Hematopoietic multipotent progenitor cell treated with erythropoietin and hydrocortisone succinate and interleukin-3 and kit ligand, for 6 days (in vitro differentiated cells): ENCODE measurements around the gene MSH5.

Experiments
- DNase-seq: peaks from one replicate; pipeline ENCODE4 v3.0.0-alpha.2; 2015

The MSH5 gene

GRCh38 chr6:31713465-31713864 lies 26.3 kb upstream of the MSH5 start:
- no peak for DNase-seq

GRCh38 chr6:31713991-31714684 lies 25.7 kb upstream of the MSH5 start:
- no peak for DNase-seq

- no peak for DNase-seq
Observed at GRCh38 chr6:31715022-31715958, 24.5 kb upstream of the MSH5 start, which contains the start of gene LY6G6D. TSS of gene LY6G6D (plus strand) at chr6:31715348. CDS start at chr6:31715356, 8 bp downstream.

- DNase-seq = no peak
Observed at GRCh38 chr6:31717499-31718222, 22.1 kb upstream of the MSH5 start.

GRCh38 chr6:31718265-31718664 lies 21.5 kb upstream of the MSH5 start:
- DNase-seq = no peak

- no peak for DNase-seq
Observed at GRCh38 chr6:31719001-31719400, 20.8 kb upstream of the MSH5 start.

GRCh38 chr6:31720196-31720770 lies 19.5 kb upstream of the MSH5 start:
- DNase-seq = no peak

GRCh38 chr6:31721351-31722020 lies 18.3 kb upstream of the MSH5 start, which contains the start of gene LY6G6C:
TSS of gene LY6G6C (minus strand) at chr6:31721746. CDS start at chr6:31721679, 67 bp downstream.
- no peak for DNase-seq

GRCh38 chr6:31722173-31722572 lies 17.6 kb upstream of the MSH5 start:
- DNase-seq = no peak

GRCh38 chr6:31723245-31723979 lies 16.4 kb upstream of the MSH5 start, which contains the start of gene MPIG6B:
TSS of gene MPIG6B (plus strand) at chr6:31723373. CDS start at chr6:31723384, 11 bp downstream.
- peak; percentile 56 for DNase-seq

- no peak for DNase-seq
Observed at GRCh38 chr6:31723980-31724691, 15.7 kb upstream of the MSH5 start.

- peak; percentile 56 for DNase-seq
Observed at GRCh38 chr6:31725502-31726350, 14.1 kb upstream of the MSH5 start.

- DNase-seq = peak; percentile 84
Observed at GRCh38 chr6:31727034-31727716, 12.6 kb upstream of the MSH5 start.

GRCh38 chr6:31727717-31728671 lies 11.8 kb upstream of the MSH5 start:
- DNase-seq = no peak

- DNase-seq = no peak
Observed at GRCh38 chr6:31728767-31729514, 10.9 kb upstream of the MSH5 start, which contains the start of gene DDAH2. TSS of gene DDAH2 (minus strand) at chr6:31729299. CDS start at chr6:31729161, 138 bp downstream.

- DNase-seq = peak; percentile 91
Observed at GRCh38 chr6:31729515-31729978, 10.3 kb upstream of the MSH5 start.
